Measurements from ENCODE around the gene RIMBP2.

RIMBP2 gene

GRCh38 chr12:130448044-130448821 is 267.9 kb downstream of the RIMBP2 start:
- in situ Hi-C loops (cut with HindIII; ENCODE audit: low sequenced_read_pairs): no loop called here
- no peak for DNase-seq (ENCODE audit: low read depth)
- H3K4me3 ChIP-seq (ENCODE audit: low read depth, low read length): no peak overlapping the region
- TF ChIP-seq CTCF (IDR thresholded peaks at IDR 0.05; ENCODE audit: low read depth, low read length, missing control alignments): no peak

DNA sequence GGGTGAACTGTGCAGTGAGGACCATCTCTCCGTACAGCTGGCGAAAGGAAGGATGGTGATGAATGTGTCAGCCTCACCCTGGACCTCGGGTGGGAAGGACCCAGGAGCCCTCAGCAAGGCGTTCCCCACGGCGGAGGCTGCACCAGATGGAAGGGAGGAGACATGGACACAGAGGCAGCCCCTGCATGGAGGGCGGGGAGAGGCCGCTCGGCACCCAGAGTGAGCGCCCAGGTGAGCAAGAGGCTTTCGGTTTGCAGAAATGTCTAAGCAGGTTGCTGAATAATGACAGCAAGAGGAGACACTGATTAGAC is 268.5 kb downstream of the RIMBP2 start:
- in situ Hi-C loops (cut with HindIII; ENCODE audit: low sequenced_read_pairs): no loop called here
- DNase-seq (ENCODE audit: low read depth): no peak
- no peak overlapping the region for H3K4me3 ChIP-seq (ENCODE audit: low read depth, low read length)
- TF ChIP-seq CTCF (IDR thresholded peaks at IDR 0.05; ENCODE audit: low read depth, low read length, missing control alignments): no peak

DNA sequence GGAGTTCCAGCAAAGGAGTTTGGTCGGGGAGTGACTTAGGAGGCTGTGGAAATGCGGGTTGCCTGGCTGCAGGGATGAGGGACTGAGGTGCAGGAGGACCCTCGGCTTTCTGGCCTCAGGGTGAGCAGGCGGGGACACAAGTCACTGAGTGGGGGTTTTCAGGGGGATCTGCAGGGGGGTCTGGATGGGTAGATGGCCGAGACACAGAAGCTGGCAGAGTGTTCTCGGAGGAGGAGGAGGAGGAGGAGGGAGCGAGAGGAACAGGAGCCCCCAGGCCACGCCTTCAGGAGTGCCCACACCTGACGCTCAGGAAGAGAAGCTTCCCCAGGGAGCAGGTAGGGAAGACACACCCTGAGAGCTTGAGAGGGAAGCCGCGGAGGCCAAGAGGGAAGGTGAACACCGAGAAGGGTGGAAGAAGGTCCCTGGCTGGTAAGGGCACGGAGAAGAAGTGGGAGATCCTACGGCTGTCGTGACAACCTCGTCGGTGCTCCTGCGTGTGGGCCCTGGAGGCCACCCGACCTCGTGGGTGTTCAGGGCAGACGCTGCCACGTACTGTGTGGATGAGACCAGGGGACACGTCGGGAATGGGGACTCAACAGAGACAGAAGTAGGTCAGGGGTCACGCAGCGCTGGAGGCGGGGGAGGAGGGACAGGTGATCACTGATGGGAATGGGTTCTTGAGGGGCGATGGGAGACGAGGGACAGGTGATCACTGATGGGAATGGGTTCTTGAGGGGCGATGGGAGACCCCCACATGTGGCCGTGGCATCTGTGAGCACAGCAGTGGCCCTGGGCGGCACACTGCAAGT is 269.0 kb downstream of the RIMBP2 start:
- DNase-seq (ENCODE audit: low read depth): no peak
- TF ChIP-seq CTCF (IDR thresholded peaks at IDR 0.05; ENCODE audit: low read depth, low read length, missing control alignments): no peak
- H3K4me3 ChIP-seq (ENCODE audit: low read depth, low read length): no peak overlapping the region
- in situ Hi-C loops (cut with HindIII; ENCODE audit: low sequenced_read_pairs): no loop called here

DNA sequence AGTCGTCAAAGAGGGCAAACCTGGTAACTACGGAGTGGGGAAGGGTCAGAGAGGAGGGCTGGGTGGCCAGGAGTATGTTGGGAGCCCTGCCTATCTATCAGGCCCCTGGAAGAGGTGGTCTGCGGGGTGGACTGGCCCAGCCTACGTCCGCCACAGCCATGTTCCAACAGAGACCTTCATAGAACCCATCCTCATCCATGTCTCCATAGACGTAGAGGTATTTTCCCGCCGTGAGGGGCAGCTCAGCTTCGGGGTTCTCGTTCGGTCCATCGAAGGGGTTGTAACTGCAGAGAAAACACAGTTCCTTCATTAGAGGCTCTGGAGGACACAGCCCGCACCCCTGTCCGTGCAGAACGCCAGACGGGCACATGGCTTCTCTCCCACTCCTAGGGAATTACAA is 271.1 kb downstream of the RIMBP2 start:
- in situ Hi-C loops (cut with HindIII; ENCODE audit: low sequenced_read_pairs): no loop called here
- no peak overlapping the region for H3K4me3 ChIP-seq (ENCODE audit: low read depth, low read length)
- DNase-seq (ENCODE audit: low read depth): no peak
- TF ChIP-seq CTCF (IDR thresholded peaks at IDR 0.05; ENCODE audit: low read depth, low read length, missing control alignments): no peak

GRCh38 chr12:130444061-130444460 is 272.0 kb downstream of the RIMBP2 start:
- in situ Hi-C loops (cut with HindIII; ENCODE audit: low sequenced_read_pairs): no loop called here
- no peak for DNase-seq (ENCODE audit: low read depth)
- TF ChIP-seq CTCF (IDR thresholded peaks at IDR 0.05; ENCODE audit: low read depth, low read length, missing control alignments): no peak
- H3K4me3 ChIP-seq (ENCODE audit: low read depth, low read length): no peak overlapping the region

GRCh38 chr12:130441771-130442760 is 274.0 kb downstream of the RIMBP2 start:
- in situ Hi-C loops (cut with HindIII; ENCODE audit: low sequenced_read_pairs): no loop called here
- no peak for TF ChIP-seq CTCF (IDR thresholded peaks at IDR 0.05; ENCODE audit: low read depth, low read length, missing control alignments)
- H3K4me3 ChIP-seq (ENCODE audit: low read depth, low read length): no peak overlapping the region
- DNase-seq (ENCODE audit: low read depth): no peak
